Natural killer cell (primary cell): ENCODE data around the gene TCIRG1. TPM values are rescaled to one million over a fixed set of nuclear protein-coding genes. Genes with fewer than 3 reads are reported as not detected.

ENCODE experiments used
- ATAC-seq, 3 donors: fragments of 150-1000 bp in 2 of 3; fragments of 200-7000 bp in 1 of 3; cut with Tn5 transposase; 1 replicate in 1 of 3; 2 replicates in 2 of 3; pipeline ENCODE4 v1.10.0; 2021; ENCODE audit warnings: mild to moderate bottlenecking in 2 of 3, moderate library complexity in 2 of 3
- DNase-seq, 2 donors: peaks; one replicate each; pipeline versions ENCODE4 v3.0.0 to v3.0.0-alpha.2; 2013 to 2021; ENCODE audit warnings: mixed read lengths in 1 of 2
- H3K27ac ChIP-seq: one replicate; pipeline ENCODE4 v1.5.1; 2013; ENCODE audit warnings: mild to moderate bottlenecking, low read length
- H3K27me3 ChIP-seq: one replicate; pipeline ENCODE4 v1.6.1; 2013; ENCODE audit warnings: low read length; ENCODE audit not compliant: control insufficient read depth, insufficient read depth
- H3K36me3 ChIP-seq: one replicate; pipeline ENCODE4 v1.6.1; 2013; ENCODE audit warnings: low read length; ENCODE audit not compliant: control insufficient read depth, insufficient read depth
- H3K4me1 ChIP-seq: one replicate; pipeline ENCODE4 v1.6.1; 2013; ENCODE audit warnings: low read length; ENCODE audit not compliant: control insufficient read depth, insufficient read depth
- H3K4me3 ChIP-seq: one replicate; pipeline ENCODE4 v1.5.1; 2013; ENCODE audit warnings: low read length
- H3K9me3 ChIP-seq: one replicate; pipeline ENCODE4 v1.6.1; 2013; ENCODE audit warnings: low read length; ENCODE audit not compliant: control insufficient read depth, insufficient read depth
- H3K27ac Mint-ChIP-seq, 2 donors: one replicate each; pipeline ENCODE4 v1.8.0; 2022; ENCODE audit warnings: mild to moderate bottlenecking in 2 of 2, mixed read lengths in 2 of 2, moderate library complexity in 1 of 2
- H3K27me3 Mint-ChIP-seq, 2 donors: one replicate each; pipeline ENCODE4 v1.8.0; 2022; ENCODE audit warnings: low read depth in 2 of 2, mixed read lengths in 2 of 2
- H3K36me3 Mint-ChIP-seq: one replicate; pipeline ENCODE4 v1.8.0; 2022; ENCODE audit warnings: mixed read lengths
- H3K4me1 Mint-ChIP-seq, 2 donors: one replicate each; pipeline ENCODE4 v1.8.0; 2022; ENCODE audit warnings: mixed read lengths in 2 of 2
- H3K4me3 Mint-ChIP-seq: one replicate; pipeline ENCODE4 v1.8.0; 2022; ENCODE audit warnings: mild to moderate bottlenecking, moderate library complexity, mixed read lengths
- H3K9me3 Mint-ChIP-seq, 2 donors: one replicate each; pipeline ENCODE4 v1.8.0; 2022; ENCODE audit warnings: mixed read lengths in 2 of 2
- WGBS: methylation state at CpG from one replicate; pipeline ENCODE4 v1.1.7; 2013; ENCODE audit warnings: missing lambda C conversion rate; ENCODE audit not compliant: insufficient coverage; 5-methylcytosine and 5-hydroxymethylcytosine counted together
- intact Hi-C: fragments of 100-400 bp; cut with micrococcal nuclease; formaldehyde crosslinking; loops from one replicate; pipeline ENCODE4 v1.14.2; 2022
- total RNA-seq, 4 donors: library from RNA; stranded (reverse); fragments of 120-200 nt in 1 of 4; gene quantifications; one replicate each; pipeline versions ENCODE4 v1.2.3 to v1.2.4, GENCODE V29; 2013 to 2022
- TF ChIP-seq, protein P1 (sequence below): fragments of 200-600 bp; IDR thresholded peaks from one replicate; pipeline ENCODE4 v1.8.0; 2022; ENCODE audit warnings: antibody characterized with exemption

TCIRG1 gene
- total RNA-seq, 3 donors from 2014 or later (not counting 1 experiment from before 2014, with no cell fraction given) = 438 to 480 (median 465) TPM

DNA sequence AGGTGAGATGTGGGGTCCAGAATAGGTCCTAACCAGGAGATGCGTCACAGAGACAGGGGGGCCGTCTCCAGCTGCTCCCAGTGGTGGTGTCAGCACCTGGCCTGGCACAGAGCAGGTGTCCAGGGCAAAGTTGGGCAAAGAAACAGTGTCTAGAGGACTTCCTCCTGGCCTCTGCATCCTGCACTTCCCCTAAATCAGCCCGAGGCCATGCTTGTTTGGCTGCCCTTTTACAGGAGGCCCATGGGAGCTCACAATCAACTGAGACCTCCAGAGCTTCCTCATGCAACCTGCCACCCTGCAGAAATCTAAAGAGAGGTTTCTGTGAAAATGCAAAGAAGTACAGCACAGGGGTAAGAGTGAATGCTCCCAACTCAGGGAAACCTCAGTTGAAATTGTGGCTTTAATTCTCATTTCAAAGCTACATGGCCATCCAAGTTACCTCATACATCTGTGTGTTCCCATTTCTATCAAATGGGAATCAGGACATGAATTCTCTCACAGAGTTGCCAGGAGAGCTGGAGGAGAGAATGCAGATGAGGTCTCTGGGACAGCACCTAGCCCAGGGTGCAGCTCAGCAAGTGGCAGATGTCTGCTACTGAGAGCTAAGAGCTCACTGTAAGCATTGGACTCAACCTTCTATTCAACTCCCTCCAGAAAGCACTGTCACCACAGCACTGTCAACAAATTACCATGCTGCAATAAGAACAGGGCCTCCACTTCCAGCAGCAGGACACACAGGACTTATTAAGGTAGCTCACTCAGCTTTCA is 32.6 kb downstream of the TCIRG1 start:
- TF ChIP-seq, protein P1, sequence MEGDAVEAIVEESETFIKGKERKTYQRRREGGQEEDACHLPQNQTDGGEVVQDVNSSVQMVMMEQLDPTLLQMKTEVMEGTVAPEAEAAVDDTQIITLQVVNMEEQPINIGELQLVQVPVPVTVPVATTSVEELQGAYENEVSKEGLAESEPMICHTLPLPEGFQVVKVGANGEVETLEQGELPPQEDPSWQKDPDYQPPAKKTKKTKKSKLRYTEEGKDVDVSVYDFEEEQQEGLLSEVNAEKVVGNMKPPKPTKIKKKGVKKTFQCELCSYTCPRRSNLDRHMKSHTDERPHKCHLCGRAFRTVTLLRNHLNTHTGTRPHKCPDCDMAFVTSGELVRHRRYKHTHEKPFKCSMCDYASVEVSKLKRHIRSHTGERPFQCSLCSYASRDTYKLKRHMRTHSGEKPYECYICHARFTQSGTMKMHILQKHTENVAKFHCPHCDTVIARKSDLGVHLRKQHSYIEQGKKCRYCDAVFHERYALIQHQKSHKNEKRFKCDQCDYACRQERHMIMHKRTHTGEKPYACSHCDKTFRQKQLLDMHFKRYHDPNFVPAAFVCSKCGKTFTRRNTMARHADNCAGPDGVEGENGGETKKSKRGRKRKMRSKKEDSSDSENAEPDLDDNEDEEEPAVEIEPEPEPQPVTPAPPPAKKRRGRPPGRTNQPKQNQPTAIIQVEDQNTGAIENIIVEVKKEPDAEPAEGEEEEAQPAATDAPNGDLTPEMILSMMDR = no peak
- WGBS = 63% methylated on average over 3 of the region's 3 CpGs
- Mint-ChIP-seq H3K4me3 (no peak overlapping the region), H3K4me1 (no peaks in the 10 kb centered on the region), H3K27ac (no peak overlapping the region), H3K36me3 (peaks cover 11% of the 10 kb centered on the region), H3K9me3 (no peaks in the 10 kb centered on the region), H3K27me3 (no peaks in the 10 kb centered on the region)
- no peaks in the 10 kb centered on the region for H3K27me3 ChIP-seq
- ATAC-seq (no peak), DNase-seq (no peak)
- no peak overlapping the region for H3K4me3 ChIP-seq
- intact Hi-C loops = no loop called here
- H3K4me1 ChIP-seq = no peaks in the 10 kb centered on the region
- no peak overlapping the region for H3K27ac ChIP-seq
- peaks cover 9% of the 10 kb centered on the region for H3K36me3 ChIP-seq
- no peaks in the 10 kb centered on the region for H3K9me3 ChIP-seq

DNA sequence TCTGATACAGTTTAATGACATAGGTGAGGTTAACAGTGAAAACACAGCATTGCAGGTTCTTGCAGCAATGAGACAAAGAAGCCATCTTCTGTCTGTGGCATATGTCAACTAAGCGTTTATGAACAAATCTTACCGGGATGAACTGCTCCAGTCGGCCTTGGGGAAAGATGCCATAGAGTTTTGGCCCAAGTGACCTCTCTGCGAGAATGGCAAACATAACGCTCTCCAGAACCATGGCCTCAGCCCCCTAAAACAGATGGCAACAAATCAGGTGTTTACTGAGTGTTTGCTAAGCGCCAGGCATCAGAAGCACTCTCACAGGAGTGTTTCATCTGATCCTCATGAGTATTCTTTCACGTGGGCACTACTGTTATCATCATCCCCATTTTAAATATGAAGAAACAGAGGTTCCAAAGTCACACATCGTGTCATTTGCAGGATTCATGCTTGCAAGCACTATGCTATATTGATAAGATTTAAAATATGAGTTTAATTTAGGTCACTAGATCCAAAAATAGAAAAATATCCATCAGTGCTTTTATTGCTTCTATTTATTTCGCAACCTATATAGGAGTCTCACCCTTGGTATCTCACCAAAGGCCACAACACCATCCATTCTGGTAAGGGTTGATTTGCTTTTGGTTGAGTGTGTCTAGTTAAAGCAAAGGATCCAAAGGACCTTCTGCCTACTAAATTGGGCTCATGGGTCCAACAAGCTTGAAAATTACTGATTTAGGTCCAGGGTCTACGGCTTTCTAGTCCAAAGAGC is 35.9 kb downstream of the TCIRG1 start:
- Mint-ChIP-seq H3K27ac (no peak overlapping the region), H3K27me3 (no peaks in the 10 kb centered on the region), H3K4me3 (no peak overlapping the region), H3K36me3 (peaks cover 7% of the 10 kb centered on the region), H3K9me3 (no peaks in the 10 kb centered on the region), H3K4me1 (peaks cover 0 to 6% of the 10 kb centered on the region in 2 donors)
- ATAC-seq = no peak
- intact Hi-C loops = no loop called here
- DNase-seq = no peak
- 93% methylated on average over 8 of the region's 10 CpGs for WGBS
- H3K27ac ChIP-seq = no peak overlapping the region
- peaks cover 4% of the 10 kb centered on the region for H3K4me1 ChIP-seq
- TF ChIP-seq, protein P1 = no peak
- no peaks in the 10 kb centered on the region for H3K9me3 ChIP-seq
- H3K27me3 ChIP-seq = no peaks in the 10 kb centered on the region
- peaks cover 2% of the 10 kb centered on the region for H3K36me3 ChIP-seq
- H3K4me3 ChIP-seq = no peak overlapping the region

DNA sequence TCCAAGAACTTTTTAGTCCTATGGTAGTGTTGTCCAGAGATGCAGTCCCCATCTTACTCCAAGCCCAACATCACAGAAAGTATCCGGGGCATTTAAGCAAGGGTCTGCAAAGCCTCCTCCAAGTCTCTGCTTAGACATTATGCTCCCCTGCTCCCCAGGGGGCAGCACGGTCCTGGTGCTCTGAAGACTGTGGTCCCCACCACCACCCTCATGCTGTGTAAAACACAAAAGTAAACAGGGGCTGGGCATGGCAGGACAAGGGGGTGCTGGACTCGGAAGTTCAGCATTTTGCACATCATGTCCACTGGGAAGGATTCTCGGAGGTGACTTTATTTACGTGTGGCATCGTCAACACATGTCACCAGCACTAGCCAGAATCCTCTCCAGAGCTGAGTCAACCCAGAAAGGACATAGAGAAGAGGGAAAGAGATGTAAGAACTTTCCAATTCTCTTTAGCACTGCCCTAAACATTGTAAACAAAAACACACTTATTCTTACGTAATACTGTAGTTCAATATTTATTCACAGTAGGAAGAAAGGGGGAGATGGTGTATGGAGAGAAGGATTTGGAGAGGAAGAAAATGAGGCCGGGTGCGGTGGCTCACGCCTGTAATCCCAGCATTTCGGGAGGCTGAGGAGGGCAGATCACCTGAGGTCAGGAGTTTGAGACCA is 37.7 kb downstream of the TCIRG1 start:
- Histone ChIP-seq H3K27ac (no peak overlapping the region), H3K36me3 (peaks cover 5% of the 10 kb centered on the region), H3K9me3 (no peaks in the 10 kb centered on the region), H3K27me3 (no peaks in the 10 kb centered on the region), H3K4me3 (no peak overlapping the region), H3K4me1 (peaks cover 4% of the 10 kb centered on the region)
- Mint-ChIP-seq H3K27me3 (no peaks in the 10 kb centered on the region), H3K4me1 (peaks cover 0 to 6% of the 10 kb centered on the region in 2 donors), H3K4me3 (no peak overlapping the region), H3K27ac (no peak overlapping the region), H3K36me3 (no peaks in the 10 kb centered on the region), H3K9me3 (no peaks in the 10 kb centered on the region)
- intact Hi-C loops = no loop called here
- ATAC-seq (no peak), DNase-seq (peak in 1 of 2 donors; percentile 27)
- WGBS = 93% methylated on average over 10 of the region's 11 CpGs
- TF ChIP-seq, protein P1 = no peak
